ENCODE data around the gene ZNF791.
"Not testable (repeated sequence)": the region's sequence is repeated elsewhere in the genome, so short reads cannot be mapped to it uniquely, and the experiment has no call there.

ZNF791 gene

GRCh38 chr19:12676384-12676792, 65.7 kb downstream of the ZNF791 start:
- H3K27ac ChIP-seq = no peak overlapping the region
- TF ChIP-seq CTCF (conservative IDR thresholded peaks at IDR 0.05) (peak; percentile 93), ZFX (IDR thresholded peaks at IDR 0.05) (no peak)

DNA sequence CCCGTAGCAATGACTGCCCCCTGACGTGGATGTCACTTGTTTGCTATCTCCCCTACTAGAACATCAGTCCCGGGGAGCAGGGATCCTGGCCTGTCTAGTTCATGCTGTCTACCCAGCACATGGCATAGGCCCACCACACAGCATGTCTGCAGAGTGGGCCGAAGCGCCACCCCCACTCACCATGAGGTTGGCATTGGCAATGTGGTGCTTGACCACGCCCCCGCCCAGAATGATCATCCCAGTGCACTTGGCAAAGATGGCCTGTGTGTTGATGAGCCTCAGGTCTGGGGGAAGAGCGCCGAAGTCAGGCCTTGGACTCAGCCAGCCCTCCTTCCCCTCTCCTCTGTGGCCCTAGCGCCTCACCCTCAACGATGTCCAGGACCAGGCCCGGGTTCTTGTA, 66.2 kb downstream of the ZNF791 start:
- TF ChIP-seq ZFX (IDR thresholded peaks at IDR 0.05) (no peak), CTCF (conservative IDR thresholded peaks at IDR 0.05) (no peak)
- H3K27ac ChIP-seq = no peak overlapping the region

- not testable (repeated sequence) for H3K27ac ChIP-seq
These were observed 67.3 kb downstream of the ZNF791 start for GRCh38 chr19:12678039-12678438.

GRCh38 chr19:12680034-12680433, 69.3 kb downstream of the ZNF791 start:
- no peak overlapping the region; the same call in 1 of the 2 replicates for H3K27ac ChIP-seq
- no peak for TF ChIP-seq ZFX (IDR thresholded peaks at IDR 0.05)

- H3K27ac ChIP-seq = peak within 1 kb of the TSS; percentile 91
- TF ChIP-seq CTCF (conservative IDR thresholded peaks at IDR 0.05) = no peak
- TF ChIP-seq ZFX (IDR thresholded peaks at IDR 0.05) = peak; percentile 52; the same call in 1 of the 2 replicates
These were observed 70.6 kb downstream of the ZNF791 start, which contains the start of gene DHPS for GRCh38 chr19:12681074-12681987. Gene DHPS (minus strand): TSS chr19:12681880. CDS start chr19:12681766, 114 bp downstream.
